GM21723 (cell line): Measurements from ENCODE around the gene SLC39A11.
"Not testable (repeated sequence)": the region's sequence is repeated elsewhere in the genome, so short reads cannot be mapped to it uniquely, and the experiment has no call there.

Experiments used
- ATAC-seq: cut with Tn5 transposase; IDR thresholded peaks from one replicate; pipeline ENCODE4 v1.9.1; 2021; ENCODE audit warnings: mild to moderate bottlenecking, moderate library complexity; ENCODE audit not compliant: unreplicated experiment

SLC39A11 gene, protein sequence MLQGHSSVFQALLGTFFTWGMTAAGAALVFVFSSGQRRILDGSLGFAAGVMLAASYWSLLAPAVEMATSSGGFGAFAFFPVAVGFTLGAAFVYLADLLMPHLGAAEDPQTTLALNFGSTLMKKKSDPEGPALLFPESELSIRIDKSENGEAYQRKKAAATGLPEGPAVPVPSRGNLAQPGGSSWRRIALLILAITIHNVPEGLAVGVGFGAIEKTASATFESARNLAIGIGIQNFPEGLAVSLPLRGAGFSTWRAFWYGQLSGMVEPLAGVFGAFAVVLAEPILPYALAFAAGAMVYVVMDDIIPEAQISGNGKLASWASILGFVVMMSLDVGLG

DNA sequence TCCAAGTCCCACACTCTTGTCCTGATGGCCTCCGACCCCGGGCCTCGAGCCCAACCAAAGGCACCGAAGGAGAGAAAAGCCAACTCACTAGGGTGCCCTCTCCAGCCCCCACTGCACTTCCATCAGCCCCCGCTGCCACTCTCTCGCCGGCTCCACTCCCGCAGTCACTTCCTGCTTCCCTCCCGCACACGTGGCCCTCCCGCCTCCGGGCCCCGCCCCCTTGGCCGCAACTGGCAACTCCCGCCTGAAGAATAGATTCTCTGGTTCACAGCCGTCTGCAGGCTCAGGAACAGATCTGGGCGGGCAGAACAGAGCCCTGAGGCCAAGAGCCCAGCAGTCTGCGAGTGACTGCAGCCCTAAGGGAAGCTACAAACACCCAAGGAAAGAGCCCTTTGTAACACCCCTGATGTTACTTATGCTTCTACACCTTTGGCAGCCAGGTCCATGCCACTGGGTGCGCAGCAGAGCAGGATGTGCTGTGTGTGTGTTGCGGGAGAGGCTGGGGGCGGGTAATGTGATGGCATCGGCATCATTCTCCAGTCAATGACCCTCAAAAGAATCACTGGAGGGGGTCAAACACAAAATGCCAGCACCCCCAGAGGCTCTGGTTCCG lies at the start of gene SLC39A11:
TSS of gene SLC39A11 (minus strand) at position 166 of the 613 bp plus-strand sequence. CDS start 3,924 bp downstream, outside the sequence.
- peak; percentile 99 for ATAC-seq

DNA sequence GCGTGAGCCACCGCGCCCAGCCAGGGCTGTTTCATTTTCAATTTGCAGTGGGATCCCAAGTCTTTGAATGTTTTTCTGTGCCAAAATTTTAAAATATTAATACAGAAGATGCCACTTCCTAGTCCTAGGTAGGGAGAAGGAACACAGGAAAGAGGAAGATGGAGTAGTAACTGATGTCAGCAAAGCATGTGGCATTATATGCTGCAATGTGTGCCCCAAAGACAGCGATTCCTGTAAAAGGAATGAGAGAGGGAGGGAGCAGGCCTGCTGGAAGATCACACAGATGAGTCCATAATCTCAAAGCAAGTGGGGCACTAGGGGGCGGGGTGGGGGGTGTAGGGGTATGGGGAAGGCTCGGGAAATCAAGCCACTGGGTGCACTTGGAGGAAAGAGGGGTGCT lies 48.9 kb upstream of the SLC39A11 start:
- ATAC-seq = no peak

DNA sequence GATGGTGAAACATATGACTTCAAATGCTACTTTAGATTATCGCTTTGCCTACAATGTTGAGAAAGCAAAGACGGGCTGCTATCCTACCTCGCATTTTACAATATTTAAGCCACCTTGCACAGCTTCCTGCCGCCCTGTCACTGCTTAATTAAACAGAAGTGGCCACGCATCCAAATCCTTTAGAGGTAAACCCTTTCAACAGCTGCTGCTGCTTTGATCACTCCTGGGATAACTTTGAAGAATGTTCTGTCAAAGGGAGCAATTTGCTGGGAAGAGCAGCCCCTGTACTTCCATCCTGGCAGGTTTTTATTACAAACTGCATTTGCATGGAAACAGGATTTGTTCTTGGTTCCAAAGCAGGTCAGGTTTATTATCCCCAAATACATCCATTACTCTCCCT lies 48.1 kb upstream of the SLC39A11 start:
- ATAC-seq = no peak

DNA sequence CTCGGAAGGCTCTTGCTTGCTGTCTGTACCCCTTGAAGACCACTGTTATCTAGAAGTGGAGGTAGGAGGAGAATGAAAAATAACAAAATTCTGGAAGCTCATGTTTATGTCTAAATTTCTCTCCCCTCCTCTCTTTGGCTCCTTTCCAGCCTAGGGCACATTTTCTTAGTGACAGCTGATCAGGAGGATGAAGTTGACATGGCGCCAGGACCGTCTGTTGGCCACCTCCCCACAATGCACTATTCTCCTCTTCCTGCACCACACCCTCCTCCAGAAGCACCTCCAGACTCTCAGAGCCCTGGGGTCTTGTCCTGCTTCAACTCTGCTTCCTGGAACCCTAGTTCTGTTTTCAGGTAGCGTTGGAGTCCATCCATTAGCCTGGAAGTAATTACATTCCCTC lies 46.8 kb upstream of the SLC39A11 start:
- ATAC-seq = no peak

DNA sequence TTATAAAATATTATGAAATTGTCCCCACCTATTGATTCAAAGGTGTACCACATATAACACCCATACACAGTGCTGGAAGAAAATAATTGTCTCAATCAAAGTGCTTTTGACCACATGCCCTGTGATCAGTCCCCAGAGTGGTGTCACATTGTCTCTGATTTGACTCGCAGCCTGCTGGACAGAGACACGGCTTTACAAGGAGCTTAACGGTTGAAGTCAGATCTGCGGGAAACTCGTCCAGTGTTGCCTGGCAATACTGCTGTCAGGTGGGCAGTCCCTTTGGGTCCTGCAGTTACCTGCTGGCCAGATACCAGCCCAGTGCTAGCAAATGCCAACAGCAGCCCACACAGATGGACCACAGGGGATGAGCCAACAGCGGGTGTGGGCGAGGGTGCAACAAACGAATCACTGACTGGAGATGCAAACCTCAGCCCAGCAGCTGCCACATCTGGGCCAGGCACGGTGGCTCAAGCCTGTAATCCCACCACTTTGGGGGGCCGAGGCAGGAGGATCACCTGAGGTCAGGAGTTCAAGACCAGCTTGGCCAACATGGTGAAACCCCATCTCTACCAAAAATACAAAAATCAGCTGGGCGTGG lies 46.2 kb upstream of the SLC39A11 start:
- ATAC-seq = no peak

DNA sequence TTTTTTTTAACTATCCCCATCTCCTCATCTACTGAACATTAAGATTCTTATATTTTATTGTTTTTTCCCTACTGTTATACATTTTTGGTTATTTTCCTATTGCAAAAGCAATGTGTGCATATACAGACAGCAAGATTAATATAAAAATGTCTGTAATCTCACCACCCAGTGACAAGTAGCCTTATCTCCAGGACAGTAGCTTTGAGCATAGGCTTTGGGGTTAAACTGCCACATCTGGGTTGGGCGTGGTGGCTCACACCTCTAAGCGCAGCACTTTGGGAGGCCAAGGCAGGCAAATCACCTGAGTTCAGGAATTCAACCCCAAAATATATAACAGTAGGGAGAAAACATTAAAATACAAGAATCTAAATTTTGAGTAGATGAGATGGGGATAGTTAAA lies 44.9 kb upstream of the SLC39A11 start:
- no peak for ATAC-seq

DNA sequence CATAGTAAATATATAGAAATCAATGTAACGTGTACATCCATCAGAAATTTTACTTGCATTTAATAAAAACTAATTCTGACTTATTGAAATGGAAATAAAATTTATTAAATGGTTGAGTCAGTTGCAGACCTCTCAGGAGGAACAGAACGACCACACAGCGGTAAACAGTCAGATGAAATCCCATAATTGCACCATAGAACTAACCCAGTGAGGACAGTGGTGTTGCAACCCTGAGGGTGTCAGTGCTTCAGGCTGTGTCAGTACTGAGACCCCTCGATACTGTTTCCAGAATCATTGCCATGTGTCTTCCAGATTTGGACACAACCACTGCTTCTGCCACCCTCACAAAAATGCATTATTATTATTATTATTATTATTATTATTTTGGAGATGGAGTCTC lies 43.3 kb upstream of the SLC39A11 start:
- ATAC-seq = no peak

DNA sequence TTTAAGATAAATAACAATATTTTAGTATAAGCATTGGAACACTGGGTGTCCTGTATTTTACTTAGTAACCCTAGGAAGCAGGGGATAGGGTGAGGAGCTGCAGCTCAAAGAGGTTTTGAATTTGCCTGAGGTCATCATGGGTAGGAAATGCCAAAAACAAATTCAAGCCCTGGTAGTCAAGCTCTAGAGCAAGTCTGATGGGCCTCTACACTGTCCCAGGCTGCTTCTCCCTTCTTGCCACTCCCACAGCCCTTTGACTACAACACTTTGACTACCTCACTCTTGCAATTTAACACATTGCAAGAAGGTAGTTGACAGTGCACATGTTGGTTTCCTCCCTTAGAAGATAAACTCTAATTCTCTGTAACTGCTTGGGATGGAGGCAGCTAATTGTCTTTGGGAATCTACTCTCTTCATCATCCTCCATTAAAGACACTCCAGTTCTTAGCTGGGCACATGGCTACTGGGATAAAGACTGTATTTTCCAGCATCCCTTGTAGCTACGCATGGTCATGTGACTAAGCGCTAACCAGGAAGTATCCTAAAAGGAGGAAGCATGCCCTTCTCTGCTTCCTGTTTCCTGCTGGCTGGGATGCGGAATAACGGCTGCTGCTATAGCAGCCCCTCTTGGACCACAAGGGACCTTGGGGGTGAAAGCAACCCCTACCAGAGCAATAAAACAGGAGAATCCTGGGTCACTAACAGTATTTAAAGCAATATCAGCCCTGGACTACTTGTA lies 41.6 kb upstream of the SLC39A11 start:
- no peak for ATAC-seq

DNA sequence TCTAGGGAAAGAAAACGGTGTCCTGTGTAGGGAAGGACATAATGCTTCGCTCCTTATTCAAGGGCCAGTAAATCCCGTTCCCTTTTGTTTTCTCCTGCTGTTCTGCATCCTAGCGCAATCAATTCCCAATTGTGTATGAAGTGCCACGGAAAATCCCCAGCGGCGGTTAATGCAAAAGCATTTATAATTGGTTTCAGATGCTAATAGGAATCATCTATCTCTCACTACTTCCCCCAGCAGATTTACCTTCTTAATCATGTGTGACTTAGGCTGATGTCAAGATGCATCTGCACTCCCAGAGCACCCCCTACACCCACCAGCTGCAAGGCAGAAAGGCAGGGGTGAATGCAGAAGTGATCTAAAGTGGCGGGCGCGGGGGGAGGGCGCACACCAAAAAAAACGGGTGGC lies 39.6 kb upstream of the SLC39A11 start:
- ATAC-seq = no peak

DNA sequence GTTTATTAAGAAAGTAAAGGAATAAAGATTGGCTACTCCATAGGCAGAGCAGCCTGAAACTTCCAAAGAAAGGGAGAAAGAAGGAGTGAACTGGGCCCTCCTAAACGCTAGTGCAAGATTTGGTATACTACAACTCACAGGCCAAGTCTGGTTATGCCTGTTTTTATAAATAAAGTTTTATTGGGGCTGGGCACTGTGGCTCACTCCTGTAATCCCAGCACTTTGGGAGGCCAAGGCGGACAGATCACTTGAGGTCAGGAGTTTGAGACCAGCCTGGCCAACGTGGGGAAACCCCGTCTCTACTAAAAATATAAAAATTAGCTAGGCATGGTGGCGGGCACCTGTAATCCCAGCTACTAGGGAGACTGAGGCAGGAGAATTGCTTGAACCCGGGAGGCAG lies 39.0 kb upstream of the SLC39A11 start:
- not testable (repeated sequence) for ATAC-seq

DNA sequence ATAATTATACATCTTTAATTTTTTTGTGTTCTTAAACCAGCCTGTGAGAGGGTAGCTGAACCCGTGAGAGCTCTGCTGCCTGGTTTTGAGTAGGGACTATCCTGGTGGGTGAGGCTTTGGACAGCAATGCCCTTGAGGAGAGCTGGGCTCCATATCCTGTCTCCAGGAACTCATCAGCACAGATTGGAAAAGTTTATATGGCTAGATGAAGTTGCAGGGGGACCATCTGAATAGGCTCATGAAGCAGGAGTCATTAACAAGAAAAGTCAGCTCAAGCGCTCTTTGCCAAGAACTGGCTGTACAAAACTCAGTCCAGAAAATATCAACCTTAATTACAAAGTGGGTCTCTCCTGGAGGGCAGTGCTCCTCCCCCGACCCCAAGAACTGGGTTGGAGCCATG lies 38.5 kb upstream of the SLC39A11 start:
- ATAC-seq = no peak

DNA sequence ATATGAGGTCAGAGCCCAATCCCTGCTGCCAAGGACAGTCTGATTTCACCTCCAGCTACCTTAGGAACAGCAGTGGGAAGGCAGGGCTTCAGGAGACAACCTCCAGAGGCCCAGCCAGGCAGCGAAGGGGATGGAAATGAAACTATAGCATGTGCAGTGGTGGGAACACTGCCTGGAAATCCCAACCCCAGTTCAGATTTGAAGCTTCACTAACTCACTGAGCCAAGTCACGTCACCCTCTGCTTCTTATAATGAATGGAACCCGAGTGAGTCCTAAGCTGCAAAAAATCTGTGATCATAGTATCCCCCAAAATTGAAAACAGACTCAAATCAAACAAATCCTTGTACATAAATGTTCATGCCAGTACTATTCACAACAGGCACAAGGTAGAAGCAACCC lies 36.0 kb upstream of the SLC39A11 start:
- no peak for ATAC-seq

DNA sequence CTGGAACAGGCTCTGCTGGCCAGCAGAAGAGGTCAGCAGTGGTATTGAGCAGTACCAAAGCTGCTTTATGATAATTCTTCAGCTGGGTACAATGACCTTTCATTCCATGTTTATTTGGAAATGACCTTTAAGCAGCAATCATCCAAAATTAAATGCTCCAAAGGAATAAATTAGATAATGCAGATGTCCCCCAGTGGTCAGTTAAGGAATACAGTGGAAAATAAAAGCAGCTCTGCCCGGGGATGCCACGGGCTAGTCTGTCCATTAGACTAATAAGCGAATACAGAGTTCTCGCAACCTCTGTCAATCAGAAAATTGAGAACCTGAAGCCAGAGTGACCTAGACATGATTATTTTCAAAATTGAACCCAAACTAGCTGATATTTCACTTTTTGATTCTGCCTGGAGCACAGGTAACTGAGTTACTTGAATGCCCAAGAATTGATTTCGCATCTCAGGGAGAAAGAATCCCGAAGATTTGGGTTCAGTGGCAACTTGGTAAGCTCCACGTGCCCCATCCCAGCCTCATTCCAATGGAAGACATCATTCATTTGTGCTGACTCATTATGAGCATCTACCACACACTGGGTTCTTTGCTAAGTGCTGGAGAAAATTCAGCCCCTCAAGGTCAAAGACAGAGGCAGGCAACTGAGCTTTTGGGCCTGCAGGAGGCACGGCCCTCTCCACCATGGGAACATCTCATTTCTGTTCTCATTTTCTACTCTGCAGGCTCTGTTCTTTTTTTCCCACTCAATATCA lies 34.4 kb upstream of the SLC39A11 start:
- no peak for ATAC-seq

DNA sequence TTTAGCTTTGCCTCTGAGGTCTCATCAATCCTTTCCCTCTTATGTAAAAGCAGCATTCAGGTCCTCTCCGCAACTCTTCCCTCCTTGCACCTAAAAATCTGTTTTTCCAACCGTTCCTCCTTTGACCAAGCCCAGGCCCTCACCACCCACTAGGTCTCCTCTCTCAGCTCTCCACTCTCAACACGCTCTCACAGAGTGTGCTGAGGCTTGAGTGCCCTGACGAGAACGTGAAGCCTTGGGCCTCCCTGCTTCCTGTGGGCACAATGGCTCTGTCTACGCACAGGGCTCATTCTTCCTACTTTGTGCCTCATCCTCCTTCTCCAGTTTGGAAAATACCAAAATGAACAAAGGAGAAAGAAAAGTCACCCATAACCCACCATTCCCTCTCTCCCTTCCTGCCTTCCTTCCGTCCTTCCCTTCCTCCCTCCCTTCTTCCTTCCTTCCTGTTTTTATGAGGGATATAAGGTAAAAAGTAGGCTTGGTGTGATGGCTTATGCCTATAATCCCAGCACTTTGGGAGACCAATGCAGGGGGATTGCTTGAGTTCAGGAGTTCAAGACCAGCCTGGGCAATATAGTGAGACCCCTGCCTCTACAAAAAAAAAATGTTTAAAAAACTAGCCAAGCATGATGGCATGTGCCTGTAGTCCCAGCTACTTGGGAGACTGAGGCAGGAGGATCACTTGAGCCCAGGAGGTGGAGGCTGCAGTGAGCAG lies 31.3 kb upstream of the SLC39A11 start:
- ATAC-seq = no peak

DNA sequence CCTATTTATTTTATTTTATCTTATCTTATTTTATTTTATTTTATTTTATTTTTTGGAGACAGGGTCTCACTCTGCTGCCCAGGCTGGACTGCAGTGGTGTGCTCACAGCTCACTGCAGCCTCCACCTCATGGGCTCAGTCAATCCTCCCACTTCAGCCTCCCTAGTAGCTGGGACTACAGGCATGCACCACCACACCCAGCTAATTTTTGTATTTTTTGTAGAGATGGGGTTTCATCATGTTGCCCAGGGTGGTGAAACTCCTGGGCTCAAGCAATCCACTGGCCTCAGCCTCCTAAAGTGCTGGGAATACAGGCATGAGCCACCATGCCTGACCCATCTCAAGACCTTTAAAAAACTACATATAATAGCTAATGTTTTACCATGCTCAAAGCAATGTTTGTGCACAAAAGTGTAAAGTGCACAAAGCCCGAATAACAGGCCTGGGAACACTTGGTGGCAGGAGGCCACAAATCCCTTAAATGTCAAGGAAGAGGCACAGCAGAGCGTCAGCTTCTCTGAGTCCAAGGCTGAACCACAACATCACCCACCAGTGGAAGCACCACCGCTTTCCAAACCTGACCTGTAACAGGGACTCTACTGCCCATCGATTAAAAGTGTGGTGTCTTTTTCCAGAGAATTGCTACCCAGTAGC lies 30.6 kb upstream of the SLC39A11 start:
- no peak for ATAC-seq

DNA sequence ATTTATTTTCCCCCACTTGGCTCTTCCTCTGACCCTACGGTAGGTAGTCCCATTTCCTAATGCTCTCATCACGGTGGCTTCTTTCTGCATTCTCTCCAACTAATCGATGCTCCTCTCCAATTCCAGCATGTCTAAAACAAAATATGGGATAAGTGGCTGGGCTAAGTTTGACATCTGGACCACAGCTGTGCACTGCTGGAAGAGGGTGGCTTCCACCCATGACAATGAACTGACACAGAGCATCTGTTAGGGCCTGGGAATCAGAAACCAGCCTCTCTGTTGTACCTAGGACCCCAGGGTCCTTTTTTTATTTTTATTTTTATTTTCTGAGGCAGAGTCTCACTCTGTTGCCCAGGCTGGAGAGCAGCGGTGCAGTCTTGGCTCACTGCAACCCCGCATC lies 29.0 kb upstream of the SLC39A11 start:
- no peak for ATAC-seq

DNA sequence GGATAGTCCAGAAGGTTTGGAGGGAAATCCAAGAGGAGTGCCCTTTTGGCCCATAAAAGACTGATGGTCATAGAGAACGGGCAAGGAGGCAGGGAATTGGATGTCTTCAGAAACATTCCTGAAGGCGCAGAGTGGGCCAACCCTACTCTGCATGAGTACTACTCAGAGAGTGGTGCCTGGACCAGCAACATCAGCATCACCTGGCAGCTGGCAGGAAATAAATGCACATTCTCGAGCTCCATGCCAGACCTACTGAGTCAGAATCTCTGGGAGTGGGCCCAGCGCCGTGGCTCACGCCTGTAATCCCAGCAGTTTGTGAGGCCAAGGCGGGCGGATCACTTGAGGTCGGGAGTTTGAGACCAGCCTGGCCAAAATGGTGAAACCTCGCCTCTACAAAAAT lies 27.1 kb upstream of the SLC39A11 start:
- ATAC-seq = no peak

DNA sequence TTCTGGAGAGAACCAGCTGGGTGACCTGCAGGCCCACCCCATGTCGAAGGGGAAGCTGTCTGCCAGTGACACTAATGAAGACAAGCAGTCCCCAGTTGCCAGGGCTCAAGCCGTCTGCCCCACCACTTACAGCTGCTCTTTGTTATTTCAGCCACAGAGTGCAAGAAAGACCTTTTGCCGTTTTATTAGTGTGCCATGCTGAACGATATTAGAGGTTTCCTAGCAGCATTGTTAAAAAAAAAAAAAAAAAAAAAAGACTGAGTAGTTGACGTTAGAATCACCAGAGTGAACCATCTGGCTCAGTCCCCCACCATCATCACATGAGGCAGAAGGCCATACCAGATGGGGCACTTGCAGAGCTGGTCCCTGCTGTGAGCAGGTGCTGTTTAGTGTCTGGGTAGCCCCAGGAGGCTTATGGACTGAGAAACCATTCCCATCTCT lies 26.5 kb upstream of the SLC39A11 start:
- ATAC-seq = no peak

DNA sequence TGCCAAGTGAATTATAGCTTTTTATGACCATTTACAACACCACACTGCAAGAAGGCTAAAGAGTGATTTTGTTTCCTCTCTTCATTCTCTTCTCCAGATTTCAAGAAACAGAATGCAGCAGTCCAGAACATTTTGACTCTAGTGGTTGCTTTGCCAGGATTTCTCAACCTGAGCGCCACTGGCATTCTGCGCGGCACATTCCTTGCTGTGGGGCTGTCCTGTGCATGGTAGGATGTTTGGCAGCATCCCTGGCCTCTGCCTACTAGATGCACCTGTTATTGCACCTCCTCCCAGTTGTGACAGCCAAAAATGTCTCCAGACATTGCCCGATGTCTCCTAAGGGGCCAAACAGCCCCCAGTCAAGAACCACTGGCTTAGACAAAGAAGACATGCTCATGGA lies 25.7 kb upstream of the SLC39A11 start:
- no peak for ATAC-seq

DNA sequence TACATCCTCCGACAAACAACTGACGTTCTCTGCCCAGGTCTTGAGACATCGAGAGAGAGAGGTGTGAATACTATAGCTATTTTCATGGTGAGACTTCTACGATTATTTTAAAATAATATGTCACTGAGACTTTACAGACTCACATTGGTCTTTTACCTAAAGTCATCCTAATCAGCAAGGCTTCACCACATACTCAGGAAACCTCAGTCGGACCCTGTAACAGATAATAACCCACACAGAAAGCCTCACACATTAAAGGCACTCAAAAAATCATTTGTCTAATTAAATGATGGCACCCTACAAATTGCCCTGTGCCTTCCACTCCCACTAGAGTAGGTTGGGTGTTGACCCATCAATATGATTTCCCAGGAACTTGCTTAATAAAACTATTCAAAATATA lies 19.8 kb upstream of the SLC39A11 start:
- no peak for ATAC-seq
